HepG2 (cell line): ENCODE measurements around the gene KCNQ2. TPM values are rescaled to one million over a fixed set of nuclear protein-coding genes. Genes with fewer than 3 reads are reported as not detected.

ENCODE experiments used
- LCORL ChIP-seq, 2 experiments: fragments of 450-650 bp in 1 of 2; sonication (generic) in 1 of 2; formaldehyde crosslinking in 1 of 2; IDR thresholded peaks; 2 replicates each; pipeline versions ENCODE4 v1.5.0 to v1.6.1; 2017 to 2020; ENCODE audit warnings: antibody characterized with exemption in 1 of 2, missing genetic modification reagents in 1 of 2
- SRY ChIP-seq: sonication (generic); formaldehyde crosslinking; IDR thresholded peaks from 2 replicates; pipeline ENCODE4 v1.8.0; 2022; ENCODE audit warnings: mild to moderate bottlenecking, missing genetic modification reagents
- TBX3 ChIP-seq: fragments of 450-650 bp; IDR thresholded peaks from 2 replicates; pipeline ENCODE4 v1.6.1; 2017; ENCODE audit warnings: antibody characterized with exemption, mild to moderate bottlenecking, inconsistent platforms, borderline replicate concordance
- YY1 ChIP-seq: IDR thresholded peaks from 2 replicates; pipeline ENCODE4 v1.6.1; 2011; ENCODE audit warnings: low read length, low read depth, moderate library complexity, mild to moderate bottlenecking; ENCODE audit not compliant: insufficient read depth, insufficient replicate concordance
- polyA plus RNA-seq, 8 experiments: library from polyadenylated mRNA; depleted of rRNA in 3 of 8; stranded (reverse) in 7 of 8; unstranded in 1 of 8; fragments of >200 nt; fragmentation: Illumina TruSeq in 4 of 8; extraction: Trizol in 4 of 8; gene quantifications; 2 replicates each; pipeline versions ENCODE4 v1.2.1 to v1.2.3, GENCODE V29; 2011 to 2016; ENCODE audit warnings: low read depth in 4 of 8, missing spikeins in 1 of 8, mixed read lengths in 1 of 8; ENCODE audit not compliant: insufficient read depth in 1 of 8
- total RNA-seq, 5 experiments: library from RNA; depleted of rRNA; stranded (reverse); fragments of >200 nt; fragmentation: Illumina TruSeq; extraction: Trizol; gene quantifications; 2 replicates each; pipeline ENCODE4 v1.2.3, GENCODE V29; 2016; ENCODE audit warnings: low read depth in 1 of 5
- TF ChIP-seq, protein P1 (sequence below): IDR thresholded peaks from 2 replicates; pipeline ENCODE4 v1.6.1; 2016; ENCODE audit warnings: missing genetic modification reagents, missing compliant biosample characterization
- TF ChIP-seq, protein P2 (sequence below): sonication (generic); formaldehyde crosslinking; IDR thresholded peaks from 2 replicates; pipeline ENCODE4 v1.5.1; 2020; ENCODE audit warnings: missing genetic modification reagents, mild to moderate bottlenecking, borderline replicate concordance
- TF ChIP-seq, protein P3 (sequence below): sonication (generic); formaldehyde crosslinking; IDR thresholded peaks from 2 replicates; pipeline ENCODE4 v1.5.1; 2020; ENCODE audit warnings: mild to moderate bottlenecking, missing genetic modification reagents
- TF ChIP-seq, protein P4 (sequence below): sonication (generic); formaldehyde crosslinking; IDR thresholded peaks from 2 replicates; pipeline ENCODE4 v1.9.0; 2021; ENCODE audit warnings: mild to moderate bottlenecking, missing genetic modification reagents
- TF ChIP-seq, protein P5 (sequence below): sonication (generic); formaldehyde crosslinking; IDR thresholded peaks from 2 replicates; pipeline ENCODE4 v1.4.0; 2020; ENCODE audit warnings: mild to moderate bottlenecking, missing genetic modification reagents, borderline replicate concordance

Gene KCNQ2
- total and polyA plus RNA-seq, 2 of the 13 experiments (the other 11 are each of a cell fraction or from before 2014, with no cell fraction given): not detected

DNA sequence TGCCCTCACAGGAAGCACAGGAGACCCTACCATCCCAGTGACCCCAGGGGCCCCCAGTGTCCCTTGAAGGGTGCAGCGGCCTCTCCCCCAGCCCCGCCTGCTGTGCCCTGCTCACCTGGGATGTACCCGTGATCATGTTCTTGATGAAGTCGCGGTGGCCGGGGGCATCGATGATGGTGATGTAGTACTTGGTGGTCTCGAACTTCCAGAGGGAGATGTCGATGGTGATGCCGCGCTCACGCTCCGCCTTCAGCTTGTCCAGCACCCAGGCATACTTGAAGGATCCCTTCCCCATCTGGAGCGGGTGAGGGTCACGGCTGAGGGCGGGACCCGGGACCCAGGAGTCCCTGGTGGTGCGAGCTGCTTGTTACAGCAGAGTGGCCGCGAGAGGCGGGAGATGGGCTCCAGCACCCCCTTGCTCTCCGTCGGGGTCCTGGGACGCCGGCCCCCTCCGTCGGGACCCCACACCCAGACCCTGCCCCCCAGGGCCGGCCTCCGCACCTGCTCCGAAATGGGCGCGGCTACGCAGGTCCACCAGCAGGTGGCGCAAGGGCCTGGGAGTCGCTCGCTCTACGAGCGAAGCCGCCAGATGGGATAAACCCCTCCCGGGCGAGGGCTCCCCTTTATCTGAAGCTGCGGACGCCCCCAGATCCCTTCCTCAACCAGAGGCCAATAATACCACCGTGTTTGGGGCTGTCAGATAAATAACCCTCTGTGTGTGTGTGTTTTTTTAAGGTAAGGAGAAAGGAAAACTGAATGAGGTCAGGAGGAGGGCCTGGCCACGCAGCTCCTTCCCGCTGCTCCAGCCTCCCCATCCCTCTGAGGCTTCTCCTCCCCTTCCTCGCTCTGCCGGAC, 23.5 kb upstream of the KCNQ2 start (continued):
- TF ChIP-seq, protein P1, sequence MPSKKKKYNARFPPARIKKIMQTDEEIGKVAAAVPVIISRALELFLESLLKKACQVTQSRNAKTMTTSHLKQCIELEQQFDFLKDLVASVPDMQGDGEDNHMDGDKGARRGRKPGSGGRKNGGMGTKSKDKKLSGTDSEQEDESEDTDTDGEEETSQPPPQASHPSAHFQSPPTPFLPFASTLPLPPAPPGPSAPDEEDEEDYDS (CRISPR knock-in tag): no peak
- TF ChIP-seq, protein P2, sequence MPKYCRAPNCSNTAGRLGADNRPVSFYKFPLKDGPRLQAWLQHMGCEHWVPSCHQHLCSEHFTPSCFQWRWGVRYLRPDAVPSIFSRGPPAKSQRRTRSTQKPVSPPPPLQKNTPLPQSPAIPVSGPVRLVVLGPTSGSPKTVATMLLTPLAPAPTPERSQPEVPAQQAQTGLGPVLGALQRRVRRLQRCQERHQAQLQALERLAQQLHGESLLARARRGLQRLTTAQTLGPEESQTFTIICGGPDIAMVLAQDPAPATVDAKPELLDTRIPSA: no peak
- TF ChIP-seq, protein P3, sequence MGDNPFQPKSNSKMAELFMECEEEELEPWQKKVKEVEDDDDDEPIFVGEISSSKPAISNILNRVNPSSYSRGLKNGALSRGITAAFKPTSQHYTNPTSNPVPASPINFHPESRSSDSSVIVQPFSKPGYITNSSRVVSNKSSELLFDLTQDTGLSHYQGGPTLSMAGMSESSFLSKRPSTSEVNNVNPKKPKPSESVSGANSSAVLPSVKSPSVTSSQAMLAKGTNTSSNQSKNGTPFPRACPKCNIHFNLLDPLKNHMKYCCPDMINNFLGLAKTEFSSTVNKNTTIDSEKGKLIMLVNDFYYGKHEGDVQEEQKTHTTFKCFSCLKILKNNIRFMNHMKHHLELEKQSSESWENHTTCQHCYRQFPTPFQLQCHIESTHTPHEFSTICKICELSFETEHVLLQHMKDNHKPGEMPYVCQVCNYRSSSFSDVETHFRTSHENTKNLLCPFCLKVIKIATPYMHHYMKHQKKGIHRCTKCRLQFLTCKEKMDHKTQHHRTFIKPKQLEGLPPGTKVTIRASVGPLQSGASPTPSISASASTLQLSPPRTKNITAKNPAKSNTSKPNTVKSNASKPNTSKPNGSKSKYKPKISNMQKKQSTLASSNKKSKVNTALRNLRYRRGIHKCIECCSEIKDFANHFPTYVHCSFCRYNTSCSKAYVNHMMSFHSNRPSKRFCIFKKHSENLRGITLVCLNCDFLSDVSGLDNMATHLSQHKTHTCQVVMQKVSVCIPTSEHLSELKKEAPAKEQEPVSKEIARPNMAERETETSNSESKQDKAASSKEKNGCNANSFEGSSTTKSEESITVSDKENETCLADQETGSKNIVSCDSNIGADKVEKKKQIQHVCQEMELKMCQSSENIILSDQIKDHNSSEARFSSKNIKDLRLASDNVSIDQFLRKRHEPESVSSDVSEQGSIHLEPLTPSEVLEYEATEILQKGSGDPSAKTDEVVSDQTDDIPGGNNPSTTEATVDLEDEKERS: no peak
- TF ChIP-seq, protein P4, sequence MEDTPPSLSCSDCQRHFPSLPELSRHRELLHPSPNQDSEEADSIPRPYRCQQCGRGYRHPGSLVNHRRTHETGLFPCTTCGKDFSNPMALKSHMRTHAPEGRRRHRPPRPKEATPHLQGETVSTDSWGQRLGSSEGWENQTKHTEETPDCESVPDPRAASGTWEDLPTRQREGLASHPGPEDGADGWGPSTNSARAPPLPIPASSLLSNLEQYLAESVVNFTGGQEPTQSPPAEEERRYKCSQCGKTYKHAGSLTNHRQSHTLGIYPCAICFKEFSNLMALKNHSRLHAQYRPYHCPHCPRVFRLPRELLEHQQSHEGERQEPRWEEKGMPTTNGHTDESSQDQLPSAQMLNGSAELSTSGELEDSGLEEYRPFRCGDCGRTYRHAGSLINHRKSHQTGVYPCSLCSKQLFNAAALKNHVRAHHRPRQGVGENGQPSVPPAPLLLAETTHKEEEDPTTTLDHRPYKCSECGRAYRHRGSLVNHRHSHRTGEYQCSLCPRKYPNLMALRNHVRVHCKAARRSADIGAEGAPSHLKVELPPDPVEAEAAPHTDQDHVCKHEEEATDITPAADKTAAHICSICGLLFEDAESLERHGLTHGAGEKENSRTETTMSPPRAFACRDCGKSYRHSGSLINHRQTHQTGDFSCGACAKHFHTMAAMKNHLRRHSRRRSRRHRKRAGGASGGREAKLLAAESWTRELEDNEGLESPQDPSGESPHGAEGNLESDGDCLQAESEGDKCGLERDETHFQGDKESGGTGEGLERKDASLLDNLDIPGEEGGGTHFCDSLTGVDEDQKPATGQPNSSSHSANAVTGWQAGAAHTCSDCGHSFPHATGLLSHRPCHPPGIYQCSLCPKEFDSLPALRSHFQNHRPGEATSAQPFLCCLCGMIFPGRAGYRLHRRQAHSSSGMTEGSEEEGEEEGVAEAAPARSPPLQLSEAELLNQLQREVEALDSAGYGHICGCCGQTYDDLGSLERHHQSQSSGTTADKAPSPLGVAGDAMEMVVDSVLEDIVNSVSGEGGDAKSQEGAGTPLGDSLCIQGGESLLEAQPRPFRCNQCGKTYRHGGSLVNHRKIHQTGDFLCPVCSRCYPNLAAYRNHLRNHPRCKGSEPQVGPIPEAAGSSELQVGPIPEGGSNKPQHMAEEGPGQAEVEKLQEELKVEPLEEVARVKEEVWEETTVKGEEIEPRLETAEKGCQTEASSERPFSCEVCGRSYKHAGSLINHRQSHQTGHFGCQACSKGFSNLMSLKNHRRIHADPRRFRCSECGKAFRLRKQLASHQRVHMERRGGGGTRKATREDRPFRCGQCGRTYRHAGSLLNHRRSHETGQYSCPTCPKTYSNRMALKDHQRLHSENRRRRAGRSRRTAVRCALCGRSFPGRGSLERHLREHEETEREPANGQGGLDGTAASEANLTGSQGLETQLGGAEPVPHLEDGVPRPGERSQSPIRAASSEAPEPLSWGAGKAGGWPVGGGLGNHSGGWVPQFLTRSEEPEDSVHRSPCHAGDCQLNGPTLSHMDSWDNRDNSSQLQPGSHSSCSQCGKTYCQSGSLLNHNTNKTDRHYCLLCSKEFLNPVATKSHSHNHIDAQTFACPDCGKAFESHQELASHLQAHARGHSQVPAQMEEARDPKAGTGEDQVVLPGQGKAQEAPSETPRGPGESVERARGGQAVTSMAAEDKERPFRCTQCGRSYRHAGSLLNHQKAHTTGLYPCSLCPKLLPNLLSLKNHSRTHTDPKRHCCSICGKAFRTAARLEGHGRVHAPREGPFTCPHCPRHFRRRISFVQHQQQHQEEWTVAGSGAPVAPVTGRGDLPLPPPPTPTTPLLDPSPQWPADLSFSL (CRISPR knock-in tag): no peak
- TF ChIP-seq, protein P5, sequence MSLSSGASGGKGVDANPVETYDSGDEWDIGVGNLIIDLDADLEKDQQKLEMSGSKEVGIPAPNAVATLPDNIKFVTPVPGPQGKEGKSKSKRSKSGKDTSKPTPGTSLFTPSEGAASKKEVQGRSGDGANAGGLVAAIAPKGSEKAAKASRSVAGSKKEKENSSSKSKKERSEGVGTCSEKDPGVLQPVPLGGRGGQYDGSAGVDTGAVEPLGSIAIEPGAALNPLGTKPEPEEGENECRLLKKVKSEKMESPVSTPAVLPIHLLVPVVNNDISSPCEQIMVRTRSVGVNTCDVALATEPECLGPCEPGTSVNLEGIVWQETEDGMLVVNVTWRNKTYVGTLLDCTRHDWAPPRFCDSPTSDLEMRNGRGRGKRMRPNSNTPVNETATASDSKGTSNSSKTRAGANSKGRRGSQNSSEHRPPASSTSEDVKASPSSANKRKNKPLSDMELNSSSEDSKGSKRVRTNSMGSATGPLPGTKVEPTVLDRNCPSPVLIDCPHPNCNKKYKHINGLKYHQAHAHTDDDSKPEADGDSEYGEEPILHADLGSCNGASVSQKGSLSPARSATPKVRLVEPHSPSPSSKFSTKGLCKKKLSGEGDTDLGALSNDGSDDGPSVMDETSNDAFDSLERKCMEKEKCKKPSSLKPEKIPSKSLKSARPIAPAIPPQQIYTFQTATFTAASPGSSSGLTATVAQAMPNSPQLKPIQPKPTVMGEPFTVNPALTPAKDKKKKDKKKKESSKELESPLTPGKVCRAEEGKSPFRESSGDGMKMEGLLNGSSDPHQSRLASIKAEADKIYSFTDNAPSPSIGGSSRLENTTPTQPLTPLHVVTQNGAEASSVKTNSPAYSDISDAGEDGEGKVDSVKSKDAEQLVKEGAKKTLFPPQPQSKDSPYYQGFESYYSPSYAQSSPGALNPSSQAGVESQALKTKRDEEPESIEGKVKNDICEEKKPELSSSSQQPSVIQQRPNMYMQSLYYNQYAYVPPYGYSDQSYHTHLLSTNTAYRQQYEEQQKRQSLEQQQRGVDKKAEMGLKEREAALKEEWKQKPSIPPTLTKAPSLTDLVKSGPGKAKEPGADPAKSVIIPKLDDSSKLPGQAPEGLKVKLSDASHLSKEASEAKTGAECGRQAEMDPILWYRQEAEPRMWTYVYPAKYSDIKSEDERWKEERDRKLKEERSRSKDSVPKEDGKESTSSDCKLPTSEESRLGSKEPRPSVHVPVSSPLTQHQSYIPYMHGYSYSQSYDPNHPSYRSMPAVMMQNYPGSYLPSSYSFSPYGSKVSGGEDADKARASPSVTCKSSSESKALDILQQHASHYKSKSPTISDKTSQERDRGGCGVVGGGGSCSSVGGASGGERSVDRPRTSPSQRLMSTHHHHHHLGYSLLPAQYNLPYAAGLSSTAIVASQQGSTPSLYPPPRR (CRISPR knock-in tag): no peak
- no peak for TF ChIP-seq TBX3
- peak; percentile 29 for TF ChIP-seq YY1
- 0 out of 2 replicates have a peak, but pooled peaks have one; percentile 48 for TF ChIP-seq SRY
- no peak for TF ChIP-seq LCORL (IDR thresholded peaks at IDR 0.05)
- peak; percentile 43; the same call in 1 of the 2 replicates for TF ChIP-seq LCORL (CRISPR knock-in tag; IDR thresholded peaks at IDR 0.05)
